Stomach (tissue), 4 donors: ENCODE measurements around the gene MED22.

Experiments used
- POLR2A ChIP-seq, 4 donors: fragments of 450-650 bp; IDR thresholded peaks; one replicate each; pipeline ENCODE4 v1.6.1; 2016; ENCODE audit warnings: antibody characterized with exemption in 4 of 4, control low read depth in 2 of 4, mild to moderate bottlenecking in 1 of 4, moderate library complexity in 1 of 4
- POLR2AphosphoS5 ChIP-seq, 3 donors: sonication (generic); formaldehyde crosslinking; IDR thresholded peaks; one replicate each; pipeline ENCODE4 v1.6.1; 2016; ENCODE audit warnings: antibody characterized with exemption in 3 of 3
- TF ChIP-seq, protein P1 (sequence below), 7 experiments: fragments of 450-650 bp in 4 of 7; fragments of 200-600 bp in 3 of 7; sonication (generic) in 3 of 7; IDR thresholded peaks; one replicate each; pipeline ENCODE4 v1.5.1; 2016 to 2019; ENCODE audit warnings: antibody characterized with exemption in 7 of 7, control low read depth in 2 of 7, mild to moderate bottlenecking in 1 of 7

GRCh38 chr9:133321411-133321935 is 26.5 kb downstream of the MED22 start:
- TF ChIP-seq, protein P1, sequence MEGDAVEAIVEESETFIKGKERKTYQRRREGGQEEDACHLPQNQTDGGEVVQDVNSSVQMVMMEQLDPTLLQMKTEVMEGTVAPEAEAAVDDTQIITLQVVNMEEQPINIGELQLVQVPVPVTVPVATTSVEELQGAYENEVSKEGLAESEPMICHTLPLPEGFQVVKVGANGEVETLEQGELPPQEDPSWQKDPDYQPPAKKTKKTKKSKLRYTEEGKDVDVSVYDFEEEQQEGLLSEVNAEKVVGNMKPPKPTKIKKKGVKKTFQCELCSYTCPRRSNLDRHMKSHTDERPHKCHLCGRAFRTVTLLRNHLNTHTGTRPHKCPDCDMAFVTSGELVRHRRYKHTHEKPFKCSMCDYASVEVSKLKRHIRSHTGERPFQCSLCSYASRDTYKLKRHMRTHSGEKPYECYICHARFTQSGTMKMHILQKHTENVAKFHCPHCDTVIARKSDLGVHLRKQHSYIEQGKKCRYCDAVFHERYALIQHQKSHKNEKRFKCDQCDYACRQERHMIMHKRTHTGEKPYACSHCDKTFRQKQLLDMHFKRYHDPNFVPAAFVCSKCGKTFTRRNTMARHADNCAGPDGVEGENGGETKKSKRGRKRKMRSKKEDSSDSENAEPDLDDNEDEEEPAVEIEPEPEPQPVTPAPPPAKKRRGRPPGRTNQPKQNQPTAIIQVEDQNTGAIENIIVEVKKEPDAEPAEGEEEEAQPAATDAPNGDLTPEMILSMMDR (IDR thresholded peaks at IDR 0.05): no peak
- TF ChIP-seq POLR2A (IDR thresholded peaks at IDR 0.05) (no peak), POLR2AphosphoS5 (IDR thresholded peaks at IDR 0.05) (no peak)
